ENCODE results near the gene SLCO1A2.

- no peak for TF ChIP-seq CTCF (IDR thresholded peaks at IDR 0.05)
- TF ChIP-seq EZH2 (IDR thresholded peaks at IDR 0.05), result no peak
Observed at GRCh38 chr12:21353487-21353886, 18.8 kb upstream of the SLCO1A2 start.

Data from neural progenitor cell (in vitro differentiated cells).